PC-9 (cell line): ENCODE data around the gene PVALEF. TPM values are rescaled to one million over a fixed set of nuclear protein-coding genes. Genes with fewer than 3 reads are reported as not detected.

Source experiments
- BruUV-seq: library from RNA; stranded (reverse); fragments of 400-500 nt; replicated peaks from 2 replicates; lab custom pipeline; 2021; lab: Mats Ljungman, UMichigan
- CTCF ChIA-PET: fragments of 300-600 bp; sonication (Branson Sonifier 250); formaldehyde crosslinking; loops from one replicate; lab custom pipeline; 2022; ENCODE audit warnings: antibody characterized with exemption; lab: Charles Lee
- POLR2A ChIA-PET: fragments of 300-600 bp; sonication (Branson Sonifier 250); formaldehyde crosslinking; loops from one replicate; lab custom pipeline; 2022; ENCODE audit warnings: antibody characterized with exemption; ENCODE audit not compliant: unreplicated experiment; lab: Charles Lee
- DNase-seq, 2 experiments: peaks; one replicate each; pipeline versions ENCODE4 v3.0.0 to v3.0.0-alpha.2; 2015 to 2022; ENCODE audit warnings: mixed read lengths in 1 of 2
- H2AFZ ChIP-seq: fragments of 200-600 bp; sonication (generic); 2 replicates; pipeline ENCODE4 v1.8.1; 2017; ENCODE audit warnings: antibody characterized with exemption
- H3F3A ChIP-seq: fragments of 200-600 bp; sonication (generic); 2 replicates; pipeline ENCODE4 v1.8.1; 2017; ENCODE audit warnings: antibody characterized with exemption, mild to moderate bottlenecking, low read depth; ENCODE audit not compliant: insufficient read depth
- H3K27ac ChIP-seq: fragments of 200-600 bp; sonication (generic); 2 replicates; pipeline ENCODE4 v1.6.1; 2016; ENCODE audit warnings: mixed run types
- H3K27me3 ChIP-seq: fragments of 200-600 bp; sonication (generic); 2 replicates; pipeline ENCODE4 v1.6.1; 2016; ENCODE audit warnings: low read depth, mixed run types; ENCODE audit not compliant: insufficient read depth
- H3K36me3 ChIP-seq: fragments of 200-600 bp; sonication (generic); 2 replicates; pipeline ENCODE4 v1.6.1; 2016; ENCODE audit warnings: low read depth, mixed run types
- H3K4me1 ChIP-seq: fragments of 200-600 bp; sonication (generic); replicated peaks from 2 replicates; pipeline ENCODE4 v1.6.1; 2016; ENCODE audit warnings: mixed run types; ENCODE audit not compliant: insufficient read depth
- H3K4me2 ChIP-seq: fragments of 200-600 bp; sonication (generic); 2 replicates; pipeline ENCODE4 v1.6.1; 2017; ENCODE audit warnings: mixed run types
- H3K4me3 ChIP-seq: fragments of 200-600 bp; sonication (generic); 2 replicates; pipeline ENCODE4 v1.6.1; 2016; ENCODE audit warnings: mixed run types
- H3K79me2 ChIP-seq: fragments of 200-600 bp; sonication (generic); 2 replicates; pipeline ENCODE4 v1.6.1; 2017; ENCODE audit warnings: low read depth, mixed run types
- H3K9me2 ChIP-seq: fragments of 200-600 bp; sonication (generic); 2 replicates; pipeline ENCODE4 v1.8.1; 2017; ENCODE audit warnings: mild to moderate bottlenecking; ENCODE audit not compliant: insufficient read depth
- H3K9me3 ChIP-seq: fragments of 200-600 bp; sonication (generic); 2 replicates; pipeline ENCODE4 v1.8.1; 2016; ENCODE audit warnings: low read depth; ENCODE audit not compliant: insufficient read depth
- H4K20me1 ChIP-seq: fragments of 200-600 bp; sonication (generic); 2 replicates; pipeline ENCODE4 v1.8.1; 2017; ENCODE audit not compliant: insufficient read depth
- EZH2 ChIP-seq: fragments of 200-600 bp; sonication (generic); IDR thresholded peaks from 2 replicates; pipeline ENCODE4 v1.8.0; 2017; ENCODE audit warnings: antibody characterized with exemption, low read depth
- intact Hi-C: fragments of 100-400 bp; cut with micrococcal nuclease; formaldehyde crosslinking; loops from one replicate; pipeline ENCODE4 v1.10.0; 2022; ENCODE audit not compliant: unreplicated experiment
- total RNA-seq: library from RNA; stranded (reverse); gene quantifications from 2 replicates; pipeline ENCODE4 v1.2.3, GENCODE V29; 2021
- TF ChIP-seq, protein P1 (sequence below): fragments of 200-600 bp; sonication (generic); conservative IDR thresholded peaks from 2 replicates; pipeline ENCODE4 v1.6.1; 2017; ENCODE audit warnings: mixed run types, antibody characterized with exemption, mild to moderate bottlenecking, moderate library complexity

The PVALEF gene
- total RNA-seq, 1 experiment from 2014 or later, result not detected

DNA sequence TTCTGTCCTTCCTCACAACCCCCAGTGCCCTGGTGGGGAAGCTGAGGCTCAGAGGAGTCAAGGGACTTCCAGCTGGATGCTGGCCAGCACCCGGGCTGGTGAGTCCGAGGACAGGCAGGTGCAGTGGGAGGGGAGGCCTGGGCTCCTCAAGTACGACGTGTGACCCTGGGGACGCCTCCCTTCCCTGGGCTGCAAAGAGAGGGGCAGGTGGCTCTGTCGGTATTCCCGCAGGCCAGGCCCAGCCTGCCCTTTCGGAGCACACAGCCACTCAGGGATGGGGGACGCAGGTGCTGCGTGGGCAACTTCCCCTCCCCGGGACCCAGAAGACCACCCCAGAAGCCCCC, 33.1 kb upstream of the PVALEF start:
- Histone ChIP-seq H3K4me1 (no peaks in the 10 kb centered on the region), H3K9me2 (no peaks in the 10 kb centered on the region), H3K27ac (no peak overlapping the region), H3K36me3 (no peaks in the 10 kb centered on the region), H3K27me3 (no peaks in the 10 kb centered on the region), H2AFZ (no peak overlapping the region), H3K4me3 (no peak overlapping the region), H4K20me1 (no peaks in the 10 kb centered on the region), H3K4me2 (no peak overlapping the region), H3K9me3 (no peaks in the 10 kb centered on the region), H3F3A (no peaks in the 10 kb centered on the region), H3K79me2 (no peaks in the 10 kb centered on the region)
- intact Hi-C loops, result no loop called here
- BruUV-seq, result no TSS peak
- no peak for DNase-seq
- no peak for TF ChIP-seq EZH2
- TF ChIP-seq, protein P1, sequence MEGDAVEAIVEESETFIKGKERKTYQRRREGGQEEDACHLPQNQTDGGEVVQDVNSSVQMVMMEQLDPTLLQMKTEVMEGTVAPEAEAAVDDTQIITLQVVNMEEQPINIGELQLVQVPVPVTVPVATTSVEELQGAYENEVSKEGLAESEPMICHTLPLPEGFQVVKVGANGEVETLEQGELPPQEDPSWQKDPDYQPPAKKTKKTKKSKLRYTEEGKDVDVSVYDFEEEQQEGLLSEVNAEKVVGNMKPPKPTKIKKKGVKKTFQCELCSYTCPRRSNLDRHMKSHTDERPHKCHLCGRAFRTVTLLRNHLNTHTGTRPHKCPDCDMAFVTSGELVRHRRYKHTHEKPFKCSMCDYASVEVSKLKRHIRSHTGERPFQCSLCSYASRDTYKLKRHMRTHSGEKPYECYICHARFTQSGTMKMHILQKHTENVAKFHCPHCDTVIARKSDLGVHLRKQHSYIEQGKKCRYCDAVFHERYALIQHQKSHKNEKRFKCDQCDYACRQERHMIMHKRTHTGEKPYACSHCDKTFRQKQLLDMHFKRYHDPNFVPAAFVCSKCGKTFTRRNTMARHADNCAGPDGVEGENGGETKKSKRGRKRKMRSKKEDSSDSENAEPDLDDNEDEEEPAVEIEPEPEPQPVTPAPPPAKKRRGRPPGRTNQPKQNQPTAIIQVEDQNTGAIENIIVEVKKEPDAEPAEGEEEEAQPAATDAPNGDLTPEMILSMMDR, result no peak
- CTCF ChIA-PET, result no interaction called here
- POLR2A ChIA-PET, result no interaction called here

DNA sequence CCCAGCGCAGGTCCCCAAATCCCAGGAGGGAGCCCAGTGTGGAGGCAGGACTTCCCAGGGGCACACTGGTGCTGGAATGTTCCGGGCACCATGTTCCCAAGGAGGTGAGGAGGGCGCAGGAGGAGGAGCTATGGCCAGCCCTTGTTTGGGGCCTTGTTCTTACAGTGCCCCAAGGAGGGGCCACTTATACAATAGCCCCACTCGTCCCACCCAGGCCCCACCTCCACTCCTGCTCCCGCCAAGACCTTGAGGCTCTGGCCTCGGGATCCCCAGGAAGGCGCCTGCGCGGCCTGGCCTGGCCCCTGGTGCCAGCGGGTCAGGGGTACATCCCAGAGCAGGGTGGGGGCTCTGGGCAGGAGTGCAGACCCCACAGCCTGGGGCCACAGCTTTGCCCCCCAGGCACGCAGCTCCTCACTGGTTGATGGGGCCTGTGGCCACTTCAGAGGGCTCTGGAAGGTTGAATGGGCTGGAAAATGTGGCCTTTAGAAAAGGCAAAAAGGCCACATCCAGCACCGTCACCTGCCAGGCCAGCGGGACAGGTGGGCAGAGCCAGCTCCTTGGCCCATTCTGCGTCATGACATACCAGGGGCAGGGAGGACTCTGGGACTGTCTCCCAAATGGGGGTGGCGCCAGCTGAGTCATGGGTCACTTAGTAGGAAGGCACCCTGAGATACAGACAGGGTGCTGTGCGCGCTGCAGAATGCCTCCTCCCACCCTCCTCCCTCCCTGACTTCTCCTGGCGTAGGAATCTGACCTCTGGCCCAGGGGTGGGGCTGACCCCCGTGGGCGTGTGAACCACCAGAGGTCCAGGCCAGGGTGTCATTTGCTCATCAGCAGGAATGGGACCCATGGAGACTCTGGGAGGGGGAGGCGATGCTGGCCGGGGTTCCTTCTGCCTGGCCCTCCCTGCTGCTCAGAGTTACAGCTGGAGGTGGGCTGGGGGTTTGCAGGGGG, 32.3 kb upstream of the PVALEF start:
- BruUV-seq, result no TSS peak
- H3K4me2 ChIP-seq, result no peak overlapping the region

DNA sequence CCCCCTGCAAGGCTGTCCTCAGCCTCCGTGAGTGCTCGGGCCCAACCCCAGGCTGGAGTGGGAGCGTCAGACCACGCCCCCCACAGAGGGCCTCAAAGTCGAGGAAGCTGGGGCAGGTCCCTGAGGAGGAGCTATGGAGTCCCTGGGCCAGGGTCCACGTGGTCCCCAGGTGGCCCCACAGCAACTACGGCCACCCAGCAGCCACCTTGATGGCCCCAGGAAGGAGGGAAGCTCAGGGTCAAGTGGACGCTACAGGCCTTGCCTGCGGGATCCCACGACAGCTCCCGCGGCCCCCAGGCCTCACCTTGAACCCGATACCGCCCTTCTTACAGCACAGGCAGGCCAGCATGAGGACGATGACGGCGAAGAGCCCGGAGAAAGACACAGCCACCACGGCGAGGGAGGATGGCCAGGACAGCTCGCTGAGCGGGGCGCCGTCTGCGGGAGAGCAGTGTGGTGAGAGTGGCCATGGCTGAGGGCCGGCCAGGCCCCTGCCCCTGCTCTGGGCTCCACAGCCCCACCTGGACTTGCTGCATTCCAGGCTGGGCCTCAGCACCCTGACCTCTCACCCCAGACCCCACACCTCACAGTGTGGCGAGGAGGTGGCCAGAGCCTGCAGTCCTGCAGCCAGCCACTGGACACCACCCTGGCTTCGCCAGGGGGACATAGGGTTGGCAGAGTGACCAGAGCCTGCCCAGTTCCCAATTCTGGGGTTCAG, 31.1 kb upstream of the PVALEF start:
- Histone ChIP-seq H2AFZ (no peak overlapping the region), H3K4me3 (no peak overlapping the region), H3K4me2 (no peak overlapping the region), H3K4me1 (no peaks in the 10 kb centered on the region), H4K20me1 (no peaks in the 10 kb centered on the region), H3K36me3 (no peaks in the 10 kb centered on the region), H3K27me3 (no peaks in the 10 kb centered on the region), H3K79me2 (no peaks in the 10 kb centered on the region), H3K27ac (no peak overlapping the region), H3K9me2 (no peaks in the 10 kb centered on the region), H3K9me3 (no peaks in the 10 kb centered on the region), H3F3A (0 out of 2 replicates have a peak, but pooled peaks cover 4% of the 10 kb centered on the region)
- POLR2A ChIA-PET, result no interaction called here
- BruUV-seq, result no TSS peak
- no peak for DNase-seq
- CTCF ChIA-PET, result no interaction called here
- intact Hi-C loops, result no loop called here
- TF ChIP-seq, protein P1, result no peak
- TF ChIP-seq EZH2, result no peak

More for the DNA sequence above, 32.3 kb upstream of the PVALEF start:
- ChIA-PET CTCF (no interaction called here), POLR2A (no interaction called here)
- peak; percentile 33 to 72 for DNase-seq
- H4K20me1 ChIP-seq, result no peaks in the 10 kb centered on the region
- no peaks in the 10 kb centered on the region for H3K4me1 ChIP-seq
- H3K9me2 ChIP-seq, result no peaks in the 10 kb centered on the region
- H2AFZ ChIP-seq, result no peak overlapping the region
- H3K27ac ChIP-seq, result no peak overlapping the region
- H3K27me3 ChIP-seq, result no peaks in the 10 kb centered on the region
- H3K79me2 ChIP-seq, result no peaks in the 10 kb centered on the region
- H3K36me3 ChIP-seq, result no peaks in the 10 kb centered on the region
- no peaks in the 10 kb centered on the region for H3K9me3 ChIP-seq
- no peak overlapping the region for H3K4me3 ChIP-seq
- intact Hi-C loops, result no loop called here
- no peak for TF ChIP-seq EZH2
- TF ChIP-seq, protein P1, result no peak
- 0 out of 2 replicates have a peak, but pooled peaks cover 4% of the 10 kb centered on the region for H3F3A ChIP-seq
